ENCODE data around the gene LRRC27.
"Not testable (repeated sequence)": the region's sequence is repeated elsewhere in the genome, so short reads cannot be mapped to it uniquely, and the experiment has no call there.

DNA sequence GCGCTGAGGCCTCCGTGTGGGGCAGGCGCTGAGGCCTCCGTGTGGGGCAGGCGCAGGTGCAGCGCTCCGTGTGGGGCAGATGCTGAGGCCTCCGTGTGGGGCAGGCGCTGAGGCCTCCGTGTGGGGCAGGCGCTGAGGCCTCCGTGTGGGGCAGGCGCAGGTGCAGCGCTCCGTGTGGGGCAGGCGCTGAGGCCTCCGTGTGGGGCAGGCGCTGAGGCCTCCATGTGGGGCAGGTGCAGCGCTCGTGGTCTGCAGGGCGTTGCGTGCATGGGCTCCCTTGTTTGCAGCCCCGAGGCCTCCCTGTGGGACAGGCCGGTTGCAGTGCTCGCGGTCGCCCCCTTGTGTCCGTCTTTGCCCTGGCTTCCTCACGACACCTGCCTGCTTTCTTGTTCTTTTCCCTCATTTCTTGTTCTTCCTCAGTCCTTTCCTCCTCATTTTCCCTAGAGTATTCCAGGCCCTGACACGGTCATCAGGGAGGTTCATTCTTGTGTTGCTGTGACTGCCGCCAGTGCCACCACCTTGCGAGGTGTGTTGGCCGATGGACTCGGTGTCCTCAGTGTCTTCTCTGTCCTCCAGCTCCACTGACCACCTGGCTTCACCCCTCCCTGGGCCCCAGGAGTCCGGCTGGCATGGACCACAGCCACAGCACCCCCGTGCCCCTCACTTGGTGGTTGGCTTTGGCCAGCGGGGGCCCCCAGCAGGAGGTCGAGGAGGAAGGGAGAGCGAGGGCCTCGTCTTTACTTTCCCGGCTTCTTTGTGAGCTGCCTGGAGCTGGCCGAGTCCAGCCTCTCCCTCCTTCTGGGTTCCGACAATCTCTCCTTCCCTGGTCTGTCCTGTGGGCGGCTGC is 20.7 kb downstream of the LRRC27 start:
- not testable (repeated sequence) for TF ChIP-seq YY1 (IDR thresholded peaks at IDR 0.05; ENCODE audit: low read depth); NFIC (IDR thresholded peaks at IDR 0.05); EP300 (IDR thresholded peaks at IDR 0.05; ENCODE audit: borderline replicate concordance); CREB1 (IDR thresholded peaks at IDR 0.05; ENCODE audit: low read depth); TAF1 (IDR thresholded peaks at IDR 0.05; ENCODE audit: low read depth); EGR1 (IDR thresholded peaks at IDR 0.05)
- TF ChIP-seq, protein P1, sequence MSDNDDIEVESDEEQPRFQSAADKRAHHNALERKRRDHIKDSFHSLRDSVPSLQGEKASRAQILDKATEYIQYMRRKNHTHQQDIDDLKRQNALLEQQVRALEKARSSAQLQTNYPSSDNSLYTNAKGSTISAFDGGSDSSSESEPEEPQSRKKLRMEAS (IDR thresholded peaks at IDR 0.05), result 0 out of 2 replicates have a peak, but pooled peaks have one; percentile 23
- TF ChIP-seq, protein P2, sequence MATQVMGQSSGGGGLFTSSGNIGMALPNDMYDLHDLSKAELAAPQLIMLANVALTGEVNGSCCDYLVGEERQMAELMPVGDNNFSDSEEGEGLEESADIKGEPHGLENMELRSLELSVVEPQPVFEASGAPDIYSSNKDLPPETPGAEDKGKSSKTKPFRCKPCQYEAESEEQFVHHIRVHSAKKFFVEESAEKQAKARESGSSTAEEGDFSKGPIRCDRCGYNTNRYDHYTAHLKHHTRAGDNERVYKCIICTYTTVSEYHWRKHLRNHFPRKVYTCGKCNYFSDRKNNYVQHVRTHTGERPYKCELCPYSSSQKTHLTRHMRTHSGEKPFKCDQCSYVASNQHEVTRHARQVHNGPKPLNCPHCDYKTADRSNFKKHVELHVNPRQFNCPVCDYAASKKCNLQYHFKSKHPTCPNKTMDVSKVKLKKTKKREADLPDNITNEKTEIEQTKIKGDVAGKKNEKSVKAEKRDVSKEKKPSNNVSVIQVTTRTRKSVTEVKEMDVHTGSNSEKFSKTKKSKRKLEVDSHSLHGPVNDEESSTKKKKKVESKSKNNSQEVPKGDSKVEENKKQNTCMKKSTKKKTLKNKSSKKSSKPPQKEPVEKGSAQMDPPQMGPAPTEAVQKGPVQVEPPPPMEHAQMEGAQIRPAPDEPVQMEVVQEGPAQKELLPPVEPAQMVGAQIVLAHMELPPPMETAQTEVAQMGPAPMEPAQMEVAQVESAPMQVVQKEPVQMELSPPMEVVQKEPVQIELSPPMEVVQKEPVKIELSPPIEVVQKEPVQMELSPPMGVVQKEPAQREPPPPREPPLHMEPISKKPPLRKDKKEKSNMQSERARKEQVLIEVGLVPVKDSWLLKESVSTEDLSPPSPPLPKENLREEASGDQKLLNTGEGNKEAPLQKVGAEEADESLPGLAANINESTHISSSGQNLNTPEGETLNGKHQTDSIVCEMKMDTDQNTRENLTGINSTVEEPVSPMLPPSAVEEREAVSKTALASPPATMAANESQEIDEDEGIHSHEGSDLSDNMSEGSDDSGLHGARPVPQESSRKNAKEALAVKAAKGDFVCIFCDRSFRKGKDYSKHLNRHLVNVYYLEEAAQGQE (IDR thresholded peaks at IDR 0.05; ENCODE audit: low read depth), result not testable (repeated sequence)
